HUES48 (cell line): ENCODE measurements around the gene NDUFA11.

Experiments used
- H3K27ac ChIP-seq: one replicate; pipeline ENCODE4 v1.7.0; 2013; ENCODE audit warnings: low read depth, low read length, inconsistent platforms
- H3K27me3 ChIP-seq: 2 replicates; pipeline ENCODE4 v1.6.1; 2013; ENCODE audit warnings: mild to moderate bottlenecking, low read length; ENCODE audit not compliant: control insufficient read depth, insufficient read depth
- H3K36me3 ChIP-seq: 2 replicates; pipeline ENCODE4 v1.6.1; 2013; ENCODE audit warnings: low read length; ENCODE audit not compliant: control insufficient read depth, insufficient read depth
- H3K4me1 ChIP-seq: 2 replicates; pipeline ENCODE4 v1.6.1; 2013; ENCODE audit warnings: mild to moderate bottlenecking, low read length; ENCODE audit not compliant: control insufficient read depth, insufficient read depth
- H3K4me3 ChIP-seq: 2 replicates; pipeline ENCODE4 v1.5.1; 2013; ENCODE audit warnings: mild to moderate bottlenecking, low read depth, low read length
- H3K9ac ChIP-seq: 2 replicates; pipeline ENCODE4 v1.6.1; 2013; ENCODE audit warnings: mild to moderate bottlenecking, low read depth, low read length, moderate library complexity
- H3K9me3 ChIP-seq: 2 replicates; pipeline ENCODE4 v1.6.1; 2013; ENCODE audit warnings: low read length; ENCODE audit not compliant: control insufficient read depth, insufficient read depth

The NDUFA11 gene

DNA sequence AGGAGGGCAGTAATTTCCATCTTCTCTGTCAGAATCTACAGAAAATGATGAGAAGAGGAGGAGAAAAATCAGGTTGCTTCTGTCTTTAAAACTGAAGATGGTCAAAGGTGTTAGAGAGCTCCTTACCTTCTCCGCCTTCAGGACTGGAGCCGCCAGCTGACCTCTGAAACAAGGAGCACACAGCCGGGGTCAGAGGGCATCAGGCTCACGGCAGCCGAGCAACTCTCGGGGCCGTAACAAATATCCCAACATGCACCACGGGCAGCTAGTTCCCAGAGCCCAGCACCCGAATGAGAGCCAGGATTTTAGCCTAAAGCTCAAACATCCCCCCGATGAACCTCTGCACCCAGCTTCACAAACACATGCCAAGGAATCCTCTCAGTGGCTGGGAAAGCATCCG is 38.1 kb upstream of the NDUFA11 start:
- peaks cover 37% of the 10 kb centered on the region for H3K36me3 ChIP-seq

DNA sequence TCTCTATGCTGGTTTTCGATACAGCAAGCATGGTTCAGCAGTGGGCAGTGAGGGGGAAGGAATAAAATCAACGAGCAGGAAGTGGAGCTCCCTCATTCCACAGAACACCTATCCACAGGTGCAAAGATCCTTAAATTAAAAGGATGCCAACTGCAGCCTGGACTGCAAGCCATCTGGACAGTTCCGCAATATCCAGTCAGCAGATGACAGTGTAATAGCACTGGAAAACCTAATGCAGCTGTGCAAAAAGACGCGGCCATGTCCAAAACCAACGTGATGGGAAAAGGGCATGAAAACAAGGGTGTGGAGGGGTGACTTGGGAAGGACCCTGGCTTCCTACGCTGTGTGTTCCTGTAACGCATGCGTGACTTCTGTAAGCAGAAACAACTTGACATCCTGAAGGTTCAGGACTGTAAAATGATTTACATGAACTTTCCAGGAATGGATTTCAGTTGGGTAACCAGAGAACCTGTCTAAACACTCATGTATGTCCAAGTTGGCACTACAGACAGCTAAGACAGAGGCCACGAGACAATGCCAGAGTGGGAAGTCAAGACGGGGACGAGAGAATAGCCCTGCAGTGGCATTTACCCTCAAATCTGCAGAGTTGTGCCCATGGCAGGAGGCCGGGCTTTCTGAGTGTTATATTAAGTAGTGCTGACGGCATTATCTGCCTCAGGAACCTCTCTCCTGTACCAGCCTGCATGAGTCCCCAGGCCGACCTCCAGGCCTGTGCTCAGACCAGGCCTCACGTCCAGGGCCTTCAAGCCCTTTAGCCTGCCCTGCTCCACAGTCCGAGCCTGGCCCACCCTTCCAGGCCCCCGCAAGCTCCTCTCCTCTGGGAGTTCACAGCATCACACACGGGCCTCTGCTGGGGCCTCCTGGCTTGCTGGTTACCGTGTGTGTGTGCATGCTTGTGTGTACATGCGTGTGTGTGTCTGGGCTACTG is 36.9 kb upstream of the NDUFA11 start:
- H3K4me3 ChIP-seq = no peak overlapping the region
- H3K9ac ChIP-seq = no peak overlapping the region
- H3K27me3 ChIP-seq = no peaks in the 10 kb centered on the region
- no peaks in the 10 kb centered on the region for H3K4me1 ChIP-seq
- H3K9me3 ChIP-seq = no peaks in the 10 kb centered on the region
- H3K36me3 ChIP-seq = peaks cover 41% of the 10 kb centered on the region
- H3K27ac ChIP-seq = no peak overlapping the region

More for the DNA sequence above, 38.1 kb upstream of the NDUFA11 start:
- H3K9me3 ChIP-seq = no peaks in the 10 kb centered on the region
- no peaks in the 10 kb centered on the region for H3K27me3 ChIP-seq
- no peaks in the 10 kb centered on the region for H3K4me1 ChIP-seq
- H3K27ac ChIP-seq = no peak overlapping the region
- H3K4me3 ChIP-seq = no peak overlapping the region
- no peak overlapping the region for H3K9ac ChIP-seq

DNA sequence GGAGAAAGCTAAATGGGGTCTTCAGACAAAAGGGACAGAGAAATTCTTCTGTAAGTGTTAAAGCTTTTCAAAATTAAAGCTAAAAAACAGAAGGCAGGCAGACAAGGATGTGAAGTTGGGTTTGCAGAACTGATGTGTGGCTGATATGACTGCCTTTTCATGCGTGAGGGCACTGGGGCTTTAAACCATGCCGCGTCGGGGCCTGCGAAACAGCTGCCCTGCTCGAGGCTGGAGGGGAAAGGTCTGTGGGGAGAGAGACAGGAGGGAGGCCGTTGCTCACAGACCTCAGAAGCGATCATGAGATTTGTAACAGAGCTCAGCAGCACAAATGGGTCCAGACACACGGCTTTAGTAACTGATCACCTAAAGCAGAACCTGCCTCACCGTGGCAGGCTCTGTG is 34.0 kb upstream of the NDUFA11 start:
- Histone ChIP-seq H3K4me3 (no peak overlapping the region), H3K9ac (no peak overlapping the region), H3K36me3 (peaks cover 56% of the 10 kb centered on the region), H3K9me3 (no peaks in the 10 kb centered on the region), H3K4me1 (no peaks in the 10 kb centered on the region), H3K27me3 (no peaks in the 10 kb centered on the region), H3K27ac (no peak overlapping the region)

- peaks cover 62% of the 10 kb centered on the region for H3K36me3 ChIP-seq
- no peaks in the 10 kb centered on the region for H3K27me3 ChIP-seq
- H3K27ac ChIP-seq = no peak overlapping the region
- no peaks in the 10 kb centered on the region for H3K4me1 ChIP-seq
- H3K4me3 ChIP-seq = no peak overlapping the region
- H3K9ac ChIP-seq = no peak overlapping the region
- no peaks in the 10 kb centered on the region for H3K9me3 ChIP-seq
These were observed 32.7 kb upstream of the NDUFA11 start for GRCh38 chr19:5936292-5936592.

DNA sequence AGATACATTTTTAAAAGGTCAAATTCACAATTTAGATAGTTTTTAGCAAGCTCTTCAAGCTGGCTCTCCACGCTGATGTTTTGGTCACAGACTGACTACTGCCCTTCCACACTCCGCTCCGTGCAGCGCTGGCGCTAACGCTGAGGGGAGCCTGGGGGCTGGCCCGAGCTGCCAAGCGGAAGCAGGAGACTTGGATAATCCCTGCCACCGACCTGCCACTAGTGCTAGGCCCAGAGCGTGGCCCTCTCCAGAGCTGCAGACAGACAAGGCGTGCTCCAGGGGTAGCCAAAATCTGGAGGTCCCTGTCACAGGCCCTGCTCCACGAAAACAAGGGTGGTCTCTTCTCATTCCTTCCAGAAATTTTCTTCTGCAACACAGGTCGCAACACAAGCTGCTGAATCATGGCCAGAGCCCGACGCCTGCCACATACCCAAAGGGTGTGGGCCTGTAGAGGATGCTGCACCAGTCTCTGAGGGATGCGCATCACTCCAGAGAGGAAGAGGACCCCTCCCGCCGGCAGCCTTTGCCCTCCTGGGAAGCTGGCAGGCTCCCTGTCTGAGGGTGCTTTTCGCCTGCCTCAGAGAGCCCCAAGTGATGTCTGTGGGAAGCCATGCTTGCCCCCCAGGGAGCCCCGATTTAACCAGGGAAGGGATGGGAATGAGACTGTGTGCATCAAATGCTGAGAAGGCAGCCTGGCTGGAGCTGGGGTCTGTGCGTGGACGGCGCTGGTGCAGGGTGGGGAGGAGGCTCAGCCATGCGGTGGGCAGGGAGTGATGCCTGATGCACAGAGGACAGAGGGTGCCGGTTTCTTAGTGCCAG is 32.1 kb upstream of the NDUFA11 start:
- H3K36me3 ChIP-seq = peaks cover 62% of the 10 kb centered on the region
- no peak overlapping the region for H3K9ac ChIP-seq
- no peak overlapping the region for H3K27ac ChIP-seq

DNA sequence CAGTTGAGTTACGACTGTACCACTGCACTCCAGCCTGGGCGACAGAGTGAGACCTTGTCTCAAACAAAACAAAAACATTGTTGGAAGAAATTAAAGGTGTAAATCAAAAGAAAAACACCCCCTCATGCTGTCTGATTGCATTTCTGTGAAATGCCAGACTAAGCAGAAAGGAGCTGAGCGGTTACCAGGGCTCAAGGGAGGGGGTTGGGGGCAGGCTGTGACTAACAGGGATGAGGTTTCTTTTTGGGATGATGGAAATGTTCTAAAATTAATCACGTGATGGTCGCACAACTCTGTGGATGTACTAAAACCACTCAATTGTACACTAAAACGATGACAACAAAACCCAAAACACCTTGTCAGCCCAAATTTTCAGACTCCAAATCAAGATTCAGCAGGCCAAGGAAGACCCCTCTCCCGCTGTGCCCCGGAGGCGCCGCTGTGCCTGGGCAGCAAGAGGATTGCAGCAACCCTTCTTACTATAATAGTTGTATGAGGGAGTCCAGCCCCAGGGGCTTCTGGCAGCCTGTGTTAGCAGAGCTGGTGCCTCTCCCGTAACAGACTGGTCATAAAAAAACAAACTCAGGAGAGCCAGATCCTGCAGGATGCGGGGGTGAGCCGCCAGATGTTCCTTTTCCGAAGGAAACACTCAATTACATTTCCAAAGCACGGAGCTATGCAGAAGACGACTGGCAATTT is 31.3 kb upstream of the NDUFA11 start:
- no peak overlapping the region for H3K9ac ChIP-seq
- no peaks in the 10 kb centered on the region for H3K4me1 ChIP-seq
- H3K27me3 ChIP-seq = no peaks in the 10 kb centered on the region
- H3K9me3 ChIP-seq = no peaks in the 10 kb centered on the region
- H3K36me3 ChIP-seq = peaks cover 63% of the 10 kb centered on the region
- no peak overlapping the region for H3K27ac ChIP-seq
- H3K4me3 ChIP-seq = no peak overlapping the region

More for the DNA sequence above, 32.1 kb upstream of the NDUFA11 start:
- H3K4me3 ChIP-seq = no peak overlapping the region
- H3K27me3 ChIP-seq = no peaks in the 10 kb centered on the region
- no peaks in the 10 kb centered on the region for H3K4me1 ChIP-seq
- H3K9me3 ChIP-seq = no peaks in the 10 kb centered on the region

- H3K27ac ChIP-seq = no peak overlapping the region
- H3K4me3 ChIP-seq = no peak overlapping the region
- H3K36me3 ChIP-seq = peaks cover 67% of the 10 kb centered on the region
- no peaks in the 10 kb centered on the region for H3K27me3 ChIP-seq
- H3K9ac ChIP-seq = no peak overlapping the region
- no peaks in the 10 kb centered on the region for H3K9me3 ChIP-seq
- H3K4me1 ChIP-seq = no peaks in the 10 kb centered on the region
These were observed 30.4 kb upstream of the NDUFA11 start for GRCh38 chr19:5934069-5934401.

DNA sequence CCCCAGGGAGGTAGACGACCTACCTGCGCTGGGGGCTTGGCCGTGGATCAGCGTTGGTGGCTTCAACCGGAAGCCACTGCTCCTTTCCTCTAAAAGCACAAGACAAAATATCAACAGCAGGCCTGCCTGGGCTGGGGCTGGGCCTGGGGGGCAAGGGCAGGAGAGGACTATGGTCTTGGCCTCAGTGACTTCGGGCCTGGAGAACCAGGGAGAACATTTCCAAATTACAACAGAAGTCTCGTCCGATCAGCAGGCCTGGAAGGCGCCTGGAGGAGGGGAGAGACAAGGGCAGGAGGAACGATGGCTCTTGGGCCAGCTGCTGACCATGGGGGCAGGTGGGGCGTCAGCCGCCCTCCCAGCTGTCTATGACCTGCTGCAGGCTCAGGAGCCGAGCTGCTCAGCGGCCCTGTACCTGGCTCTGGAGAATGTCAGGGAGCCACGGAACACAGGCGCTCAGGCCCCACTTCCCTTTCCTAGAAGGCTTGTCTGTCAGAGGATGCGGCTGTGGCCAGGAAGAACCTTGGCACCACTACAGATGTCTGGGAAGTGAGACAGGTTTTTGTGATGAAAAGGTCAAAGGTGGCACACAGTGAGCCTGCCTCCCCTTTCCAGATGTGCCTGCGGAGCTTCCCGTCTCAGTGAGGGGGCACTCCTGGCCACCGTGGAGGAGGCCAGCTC is 29.9 kb upstream of the NDUFA11 start:
- no peak overlapping the region for H3K27ac ChIP-seq
- H3K4me1 ChIP-seq = no peaks in the 10 kb centered on the region
- H3K36me3 ChIP-seq = peaks cover 72% of the 10 kb centered on the region

GRCh38 chr19:5932609-5933262 is 29.1 kb upstream of the NDUFA11 start:
- H3K9ac ChIP-seq = no peak overlapping the region

More for the DNA sequence above, 29.9 kb upstream of the NDUFA11 start:
- Histone ChIP-seq H3K4me3 (no peak overlapping the region), H3K9ac (no peak overlapping the region), H3K27me3 (no peaks in the 10 kb centered on the region), H3K9me3 (no peaks in the 10 kb centered on the region)

GRCh38 chr19:5932146-5932545 is 28.6 kb upstream of the NDUFA11 start:
- H3K36me3 ChIP-seq = peaks cover 75% of the 10 kb centered on the region
- no peaks in the 10 kb centered on the region for H3K9me3 ChIP-seq
- H3K9ac ChIP-seq = no peak overlapping the region

More at GRCh38 chr19:5932609-5933262, 29.1 kb upstream of the NDUFA11 start:
- Histone ChIP-seq H3K27me3 (no peaks in the 10 kb centered on the region), H3K9me3 (no peaks in the 10 kb centered on the region), H3K36me3 (peaks cover 75% of the 10 kb centered on the region), H3K4me3 (no peak overlapping the region), H3K27ac (no peak overlapping the region), H3K4me1 (no peaks in the 10 kb centered on the region)

More at GRCh38 chr19:5932146-5932545, 28.6 kb upstream of the NDUFA11 start:
- H3K27me3 ChIP-seq = no peaks in the 10 kb centered on the region
- H3K4me1 ChIP-seq = no peaks in the 10 kb centered on the region
- no peak overlapping the region for H3K27ac ChIP-seq
- no peak overlapping the region for H3K4me3 ChIP-seq
